Upper lobe of right lung (tissue), 1 donor: Measurements from ENCODE around the gene RGL1. TPM values are rescaled to one million over a fixed set of nuclear protein-coding genes. Genes with fewer than 3 reads are reported as not detected.

Source experiments
- ATAC-seq: fragments of 200-7000 bp; cut with Tn5 transposase; one replicate; pipeline ENCODE4 v1.9.1; 2020; ENCODE audit warnings: mild to moderate bottlenecking, moderate library complexity
- DNase-seq: peaks from one replicate; pipeline ENCODE4 v3.0.0-alpha.2; 2020
- H3K27ac ChIP-seq: fragments of 200-600 bp; one replicate; pipeline ENCODE4 v1.8.0; 2022
- H3K27me3 ChIP-seq: fragments of 200-600 bp; one replicate; pipeline ENCODE4 v1.8.0; 2022; ENCODE audit warnings: mild to moderate bottlenecking
- H3K36me3 ChIP-seq: fragments of 200-600 bp; one replicate; pipeline ENCODE4 v1.8.0; 2022
- H3K4me1 ChIP-seq: fragments of 200-600 bp; one replicate; pipeline ENCODE4 v1.8.0; 2022
- H3K4me3 ChIP-seq: fragments of 200-600 bp; one replicate; pipeline ENCODE4 v1.8.0; 2022; ENCODE audit warnings: mild to moderate bottlenecking
- H3K9me3 ChIP-seq: fragments of 200-600 bp; one replicate; pipeline ENCODE4 v1.8.0; 2022
- intact Hi-C: fragments of 100-400 bp; cut with DNase I; formaldehyde crosslinking; loops from one replicate; pipeline ENCODE4 v1.11.0; 2022
- total RNA-seq: library from RNA; stranded (reverse); fragmentation: NEBNext Ultra II Directional; extraction: Animal tissue kit (Norgen Biotek cat#: 25700); gene quantifications from one replicate; pipeline ENCODE4 v1.2.1, GENCODE V29; 2021
- TF ChIP-seq, protein P1 (sequence below): fragments of 200-600 bp; IDR thresholded peaks from one replicate; pipeline ENCODE4 v1.8.0; 2022; ENCODE audit warnings: antibody characterized with exemption
- donor health status: DM: no; HTN: yes; CAD: no; lungs with severe emphysema.

The RGL1 gene
- total RNA-seq, 1 donor from 2014 or later: 40.9 TPM

DNA sequence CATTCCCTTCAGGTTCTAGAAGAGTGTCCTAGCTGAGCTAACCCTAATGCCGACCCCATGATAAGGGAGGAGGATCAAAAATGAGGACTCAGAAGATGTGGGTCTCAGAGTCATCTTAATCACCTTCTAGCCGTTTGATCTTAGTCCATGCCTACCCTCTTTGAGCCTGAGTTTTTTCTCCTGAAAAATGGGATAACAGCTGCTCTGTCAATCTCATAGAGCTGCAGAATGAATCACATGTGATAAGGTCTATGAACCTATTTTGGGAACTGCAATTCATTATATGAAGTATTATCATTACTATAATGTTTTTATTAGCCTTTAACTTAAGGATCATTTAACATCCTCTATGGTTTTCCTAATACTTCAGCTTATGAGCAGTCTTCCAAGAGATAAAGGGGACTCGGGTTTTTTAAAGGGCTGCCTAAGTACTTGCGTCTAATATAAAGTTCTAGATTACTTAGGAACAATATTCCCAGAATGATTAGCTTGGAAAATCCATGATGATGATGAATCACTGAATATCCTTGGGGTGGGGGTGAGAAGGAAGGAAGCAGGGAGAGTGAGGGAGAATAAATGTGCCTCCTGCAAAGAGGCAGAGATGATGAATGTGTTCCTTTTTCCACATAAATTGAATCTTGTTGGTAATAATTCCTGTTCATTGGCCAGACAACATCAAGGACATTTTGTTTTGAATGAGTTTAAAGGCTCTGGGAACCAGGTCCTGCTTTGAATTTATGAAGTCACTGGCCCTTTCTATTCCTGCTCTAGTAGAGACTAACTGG is 165.8 kb downstream of the RGL1 start:
- Histone ChIP-seq H3K27me3 (no peaks in the 10 kb centered on the region), H3K36me3 (no peaks in the 10 kb centered on the region), H3K9me3 (no peaks in the 10 kb centered on the region), H3K4me3 (no peak overlapping the region), H3K27ac (no peak overlapping the region), H3K4me1 (no peaks in the 10 kb centered on the region)
- TF ChIP-seq, protein P1, sequence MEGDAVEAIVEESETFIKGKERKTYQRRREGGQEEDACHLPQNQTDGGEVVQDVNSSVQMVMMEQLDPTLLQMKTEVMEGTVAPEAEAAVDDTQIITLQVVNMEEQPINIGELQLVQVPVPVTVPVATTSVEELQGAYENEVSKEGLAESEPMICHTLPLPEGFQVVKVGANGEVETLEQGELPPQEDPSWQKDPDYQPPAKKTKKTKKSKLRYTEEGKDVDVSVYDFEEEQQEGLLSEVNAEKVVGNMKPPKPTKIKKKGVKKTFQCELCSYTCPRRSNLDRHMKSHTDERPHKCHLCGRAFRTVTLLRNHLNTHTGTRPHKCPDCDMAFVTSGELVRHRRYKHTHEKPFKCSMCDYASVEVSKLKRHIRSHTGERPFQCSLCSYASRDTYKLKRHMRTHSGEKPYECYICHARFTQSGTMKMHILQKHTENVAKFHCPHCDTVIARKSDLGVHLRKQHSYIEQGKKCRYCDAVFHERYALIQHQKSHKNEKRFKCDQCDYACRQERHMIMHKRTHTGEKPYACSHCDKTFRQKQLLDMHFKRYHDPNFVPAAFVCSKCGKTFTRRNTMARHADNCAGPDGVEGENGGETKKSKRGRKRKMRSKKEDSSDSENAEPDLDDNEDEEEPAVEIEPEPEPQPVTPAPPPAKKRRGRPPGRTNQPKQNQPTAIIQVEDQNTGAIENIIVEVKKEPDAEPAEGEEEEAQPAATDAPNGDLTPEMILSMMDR: no peak
- no peak for ATAC-seq
- no peak for DNase-seq
- intact Hi-C loops: no loop called here

DNA sequence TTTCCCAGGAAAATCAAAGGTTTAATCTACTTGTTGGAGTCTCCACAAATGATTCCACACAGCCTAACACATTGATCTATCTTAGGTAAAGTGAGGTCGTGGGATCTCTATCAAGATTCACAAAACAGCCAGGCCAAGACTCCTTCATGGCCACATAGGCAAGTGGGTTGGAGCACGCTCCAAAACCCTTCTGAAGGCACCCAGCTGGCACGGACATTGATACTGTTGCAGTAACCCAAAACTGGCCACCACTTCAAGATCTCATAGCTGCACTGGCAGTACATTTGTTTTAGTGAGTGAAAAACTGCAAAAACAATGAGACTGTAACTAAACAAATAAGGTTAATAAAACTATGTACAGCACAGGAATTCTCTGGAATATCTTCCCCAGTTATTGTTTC is 170.7 kb downstream of the RGL1 start:
- no peaks in the 10 kb centered on the region for H3K36me3 ChIP-seq
- DNase-seq (no peak), ATAC-seq (no peak)
- no peaks in the 10 kb centered on the region for H3K9me3 ChIP-seq
- H3K27me3 ChIP-seq: no peaks in the 10 kb centered on the region
- intact Hi-C loops: no loop called here
- TF ChIP-seq, protein P1: no peak
- H3K27ac ChIP-seq: no peak overlapping the region
- H3K4me1 ChIP-seq: no peaks in the 10 kb centered on the region
- H3K4me3 ChIP-seq: no peak overlapping the region

DNA sequence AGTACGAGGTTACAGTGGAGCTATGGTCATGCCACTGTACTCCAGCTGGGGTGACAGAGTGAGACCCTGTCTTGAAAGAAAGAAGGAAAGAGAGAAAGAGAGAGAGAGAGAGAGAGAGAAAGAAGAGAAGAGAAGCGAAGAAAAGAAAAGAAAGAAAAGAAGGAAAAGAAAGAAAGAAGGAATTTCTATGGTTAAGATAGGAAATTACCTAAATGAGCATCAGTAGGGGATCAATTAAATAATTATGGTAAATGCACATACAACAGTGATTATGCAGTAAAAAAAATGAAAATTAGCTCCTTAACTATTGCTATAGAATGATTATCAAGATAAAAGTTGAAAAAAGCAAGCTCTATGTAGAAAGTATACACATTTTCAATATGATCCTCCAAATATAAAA is 172.8 kb downstream of the RGL1 start:
- intact Hi-C loops: no loop called here
- no peaks in the 10 kb centered on the region for H3K36me3 ChIP-seq
- H3K27ac ChIP-seq: no peak overlapping the region
- H3K9me3 ChIP-seq: no peaks in the 10 kb centered on the region
- ATAC-seq: no peak
- no peak for DNase-seq
- no peaks in the 10 kb centered on the region for H3K27me3 ChIP-seq
- H3K4me3 ChIP-seq: no peak overlapping the region
- no peaks in the 10 kb centered on the region for H3K4me1 ChIP-seq
- TF ChIP-seq, protein P1: no peak

Other genes starting within 250 kb of the RGL1 start
- gene NCF2, start 214.7 kb upstream of the RGL1 start, total RNA-seq: 144 TPM
- 181 TPM for gene ARPC5, start 169.3 kb upstream of the RGL1 start, total RNA-seq
- gene APOBEC4, start 151.8 kb upstream of the RGL1 start, total RNA-seq: not detected
- 7.4 TPM for gene COLGALT2, start 232.6 kb downstream of the RGL1 start, total RNA-seq
- 27.2 TPM for gene TSEN15, start 246.6 kb downstream of the RGL1 start, total RNA-seq